ENCODE measurements around the gene FAM193A. TPM values are rescaled to one million over a fixed set of nuclear protein-coding genes. Genes with fewer than 3 reads are reported as not detected.

The FAM193A gene
- total RNA-seq, 4 donors from 2014 or later, result 16.7 to 18.9 (median 18.0) TPM

DNA sequence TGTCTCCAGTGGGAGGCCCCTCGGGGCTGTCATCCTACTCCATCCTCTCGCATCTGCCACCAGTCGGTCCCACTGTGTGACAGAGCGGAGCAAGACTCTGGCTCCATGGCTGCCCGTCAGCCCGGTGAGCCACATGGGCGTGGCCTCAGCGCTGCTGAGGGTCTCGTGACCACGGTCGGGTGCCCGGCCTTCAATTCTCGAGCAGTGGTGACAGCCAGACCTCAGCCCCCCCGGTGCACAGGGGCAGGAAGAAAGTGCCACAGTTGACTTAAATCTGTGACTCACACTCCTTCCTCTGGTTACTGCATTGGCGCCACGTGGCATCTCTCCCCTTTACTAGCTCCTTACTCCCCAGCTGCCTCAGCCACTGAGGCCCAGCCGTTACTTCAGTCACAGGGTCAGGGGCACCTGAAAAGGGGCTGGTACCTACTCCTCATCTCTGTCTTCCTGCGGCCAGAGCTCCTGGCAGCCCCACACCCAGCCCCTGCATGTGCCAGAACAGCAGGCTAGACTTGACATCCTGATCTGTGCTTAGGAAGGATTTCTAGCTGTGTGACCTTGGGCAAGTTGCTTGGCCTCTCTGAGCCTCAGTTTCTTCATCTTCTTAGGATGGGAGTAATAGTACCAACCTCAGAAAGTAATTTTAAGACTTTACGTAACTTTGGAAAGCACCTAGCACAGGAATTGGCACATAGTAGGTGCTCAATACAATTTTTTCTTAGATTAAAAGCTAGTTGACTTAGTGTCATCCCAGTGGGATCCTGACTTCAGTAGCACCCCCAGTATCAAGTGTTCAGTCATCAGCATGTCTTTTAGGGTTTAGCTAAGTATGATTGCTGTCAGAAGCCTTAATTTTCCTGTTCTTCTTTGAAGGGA is 153.6 kb downstream of the FAM193A start:
- no peak for TF ChIP-seq POLR2A (IDR thresholded peaks at IDR 0.05)
- TF ChIP-seq, protein P1, sequence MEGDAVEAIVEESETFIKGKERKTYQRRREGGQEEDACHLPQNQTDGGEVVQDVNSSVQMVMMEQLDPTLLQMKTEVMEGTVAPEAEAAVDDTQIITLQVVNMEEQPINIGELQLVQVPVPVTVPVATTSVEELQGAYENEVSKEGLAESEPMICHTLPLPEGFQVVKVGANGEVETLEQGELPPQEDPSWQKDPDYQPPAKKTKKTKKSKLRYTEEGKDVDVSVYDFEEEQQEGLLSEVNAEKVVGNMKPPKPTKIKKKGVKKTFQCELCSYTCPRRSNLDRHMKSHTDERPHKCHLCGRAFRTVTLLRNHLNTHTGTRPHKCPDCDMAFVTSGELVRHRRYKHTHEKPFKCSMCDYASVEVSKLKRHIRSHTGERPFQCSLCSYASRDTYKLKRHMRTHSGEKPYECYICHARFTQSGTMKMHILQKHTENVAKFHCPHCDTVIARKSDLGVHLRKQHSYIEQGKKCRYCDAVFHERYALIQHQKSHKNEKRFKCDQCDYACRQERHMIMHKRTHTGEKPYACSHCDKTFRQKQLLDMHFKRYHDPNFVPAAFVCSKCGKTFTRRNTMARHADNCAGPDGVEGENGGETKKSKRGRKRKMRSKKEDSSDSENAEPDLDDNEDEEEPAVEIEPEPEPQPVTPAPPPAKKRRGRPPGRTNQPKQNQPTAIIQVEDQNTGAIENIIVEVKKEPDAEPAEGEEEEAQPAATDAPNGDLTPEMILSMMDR (IDR thresholded peaks at IDR 0.05 in 4 of 5, conservative IDR thresholded peaks at IDR 0.05 in 1 of 5), result no peak
- ATAC-seq (no peak), DNase-seq (no peak)
- in situ Hi-C loops (cut with MboI; ENCODE audit: low sequenced_read_pairs in 4 of 4), result no loop called here
- Histone ChIP-seq H3K36me3 (peaks cover 0 to 63% of the 10 kb centered on the region in 2 donors), H3K4me1 (no peaks in the 10 kb centered on the region), H3K9me3 (no peaks in the 10 kb centered on the region), H3K27me3 (no peaks in the 10 kb centered on the region), H3K27ac (no peak overlapping the region), H3K4me3 (no peak overlapping the region)
- intact Hi-C loops (cut with DNase I; ENCODE audit: low total_unique reads), result no loop called here

DNA sequence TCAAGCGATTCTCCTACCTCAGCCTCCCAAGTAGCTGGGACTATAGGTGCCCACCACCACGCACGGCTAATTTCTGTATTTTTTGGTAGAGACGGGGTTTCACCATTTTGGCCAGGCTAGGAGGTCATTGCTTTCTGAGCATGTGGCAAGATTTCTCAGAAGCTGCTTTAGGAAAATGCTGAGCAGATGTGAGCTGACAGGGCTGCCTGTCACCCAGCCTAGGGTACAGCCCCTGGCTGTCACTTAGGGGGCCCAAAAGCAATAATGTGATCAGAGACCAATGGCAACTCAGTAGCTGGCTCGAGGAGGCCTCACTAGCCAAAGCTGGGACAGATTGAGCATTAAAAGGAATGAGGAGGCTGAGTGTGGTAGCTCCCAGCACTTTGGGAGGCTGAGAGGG is 154.9 kb downstream of the FAM193A start:
- Histone ChIP-seq H3K27ac (no peak overlapping the region), H3K9me3 (no peaks in the 10 kb centered on the region), H3K4me1 (no peaks in the 10 kb centered on the region), H3K4me3 (no peak overlapping the region), H3K36me3 (peaks cover 0 to 70% of the 10 kb centered on the region in 2 donors), H3K27me3 (no peaks in the 10 kb centered on the region)
- in situ Hi-C loops (cut with MboI; ENCODE audit: low sequenced_read_pairs in 4 of 4) (no loop called here), intact Hi-C loops (cut with DNase I; ENCODE audit: low total_unique reads) (no loop called here)
- no peak for DNase-seq
- ATAC-seq, result no peak
- TF ChIP-seq, protein P1 (IDR thresholded peaks at IDR 0.05 in 4 of 5, conservative IDR thresholded peaks at IDR 0.05 in 1 of 5), result no peak
- TF ChIP-seq POLR2A (IDR thresholded peaks at IDR 0.05), result no peak

DNA sequence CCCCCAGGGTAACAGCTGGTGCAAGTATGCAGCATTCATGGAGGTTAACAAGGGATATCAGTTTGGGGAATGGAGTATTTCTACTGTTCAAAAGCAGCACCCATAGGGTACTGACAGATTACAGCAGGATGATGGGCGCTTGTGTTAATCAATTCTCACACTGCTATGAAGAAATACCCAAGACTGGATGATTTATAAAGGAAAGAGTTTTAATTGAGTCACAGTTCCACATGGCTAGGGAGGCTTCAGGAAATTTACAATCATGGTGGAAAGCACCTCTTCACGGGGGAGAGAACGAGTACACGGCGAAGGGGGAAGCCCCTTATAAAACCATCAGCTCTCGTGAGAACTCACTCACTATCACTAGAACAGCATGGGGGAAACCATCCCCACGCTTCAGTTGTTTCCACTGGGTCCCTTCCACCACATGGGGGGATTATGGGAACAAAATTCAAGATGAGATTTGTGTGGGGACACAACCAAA is 155.5 kb downstream of the FAM193A start:
- H3K36me3 ChIP-seq, result peaks cover 0 to 77% of the 10 kb centered on the region in 2 donors
- ATAC-seq (no peak), DNase-seq (no peak)
- intact Hi-C loops (cut with DNase I; ENCODE audit: low total_unique reads), result no loop called here
- H3K27ac ChIP-seq, result no peak overlapping the region
- H3K27me3 ChIP-seq, result no peaks in the 10 kb centered on the region
- H3K4me3 ChIP-seq, result no peak overlapping the region
- H3K4me1 ChIP-seq, result no peaks in the 10 kb centered on the region
- H3K9me3 ChIP-seq, result no peaks in the 10 kb centered on the region
- in situ Hi-C loops (cut with MboI; ENCODE audit: low sequenced_read_pairs in 4 of 4), result no loop called here
- TF ChIP-seq, protein P1 (IDR thresholded peaks at IDR 0.05 in 4 of 5, conservative IDR thresholded peaks at IDR 0.05 in 1 of 5), result no peak
- TF ChIP-seq POLR2A (IDR thresholded peaks at IDR 0.05), result no peak

DNA sequence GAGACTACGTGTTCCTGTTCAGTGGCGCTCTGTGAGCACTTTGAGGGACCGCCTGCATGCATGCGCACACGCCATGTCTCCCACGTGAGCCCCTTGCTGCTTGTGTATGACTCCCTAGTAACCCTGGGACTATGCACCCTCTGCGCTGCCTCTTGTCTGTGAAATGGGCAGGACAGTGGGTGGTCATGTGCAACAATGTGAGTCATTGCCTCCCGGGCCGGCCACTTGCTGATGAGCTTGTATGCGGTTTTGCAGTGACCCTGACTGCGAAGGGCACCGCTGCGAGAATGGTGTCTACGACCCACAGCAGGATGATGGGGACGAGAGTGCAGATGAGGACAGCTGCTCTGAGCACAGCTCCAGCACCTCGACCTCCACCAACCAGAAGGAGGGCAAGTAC is 158.2 kb downstream of the FAM193A start:
- Histone ChIP-seq H3K36me3 (peaks cover 0 to 91% of the 10 kb centered on the region in 2 donors), H3K9me3 (no peaks in the 10 kb centered on the region), H3K4me3 (no peak overlapping the region), H3K27me3 (no peaks in the 10 kb centered on the region), H3K4me1 (no peaks in the 10 kb centered on the region), H3K27ac (no peak overlapping the region)
- in situ Hi-C loops (cut with MboI; ENCODE audit: low sequenced_read_pairs in 4 of 4), result no loop called here
- ATAC-seq (no peak), DNase-seq (no peak)
- intact Hi-C loops (cut with DNase I; ENCODE audit: low total_unique reads), result no loop called here
- TF ChIP-seq, protein P1 (IDR thresholded peaks at IDR 0.05 in 4 of 5, conservative IDR thresholded peaks at IDR 0.05 in 1 of 5), result no peak

Data from gastrocnemius medialis (tissue), 4 donors.